DMS153 (cell line): ENCODE measurements around the gene THUMPD2.
"Not testable (repeated sequence)": the region's sequence is repeated elsewhere in the genome, so short reads cannot be mapped to it uniquely, and the experiment has no call there.

Source experiments
- DNase-seq: peaks from one replicate; lab custom pipeline; 2025; lab: John Stamatoyannopoulos, UW

Gene THUMPD2

GRCh38 chr2:39778775-39779340 is at the start of gene THUMPD2:
Gene THUMPD2, minus strand, starts transcription at chr2:39779258. Its CDS starts 19 bp downstream, at chr2:39779239.
- peak; percentile 60 for DNase-seq

GRCh38 chr2:39821871-39822270 is 42.8 kb upstream of the THUMPD2 start:
- DNase-seq, result no peak

DNA sequence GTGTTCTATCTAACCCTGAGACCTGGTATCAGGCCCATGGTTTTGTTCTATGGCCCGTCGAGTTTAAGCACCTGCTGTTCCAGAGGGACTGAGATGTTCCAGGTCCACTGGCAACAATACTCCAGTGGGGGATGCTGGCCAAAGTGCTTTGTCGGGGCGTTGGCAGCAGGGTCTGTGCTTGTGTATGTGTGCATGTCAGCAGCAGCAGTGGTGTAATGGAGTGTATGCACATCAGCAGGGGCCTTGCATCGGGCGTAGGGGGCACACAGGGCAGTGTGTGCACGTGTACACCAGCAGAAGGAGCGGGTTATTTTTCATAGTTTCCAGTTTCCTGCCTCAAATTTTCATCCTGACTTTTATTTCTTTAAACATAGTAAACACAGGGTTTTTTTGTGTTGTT is 37.8 kb upstream of the THUMPD2 start:
- DNase-seq, result no peak

- DNase-seq, result no peak
These were observed 37.4 kb upstream of the THUMPD2 start for GRCh38 chr2:39816428-39816827.

DNA sequence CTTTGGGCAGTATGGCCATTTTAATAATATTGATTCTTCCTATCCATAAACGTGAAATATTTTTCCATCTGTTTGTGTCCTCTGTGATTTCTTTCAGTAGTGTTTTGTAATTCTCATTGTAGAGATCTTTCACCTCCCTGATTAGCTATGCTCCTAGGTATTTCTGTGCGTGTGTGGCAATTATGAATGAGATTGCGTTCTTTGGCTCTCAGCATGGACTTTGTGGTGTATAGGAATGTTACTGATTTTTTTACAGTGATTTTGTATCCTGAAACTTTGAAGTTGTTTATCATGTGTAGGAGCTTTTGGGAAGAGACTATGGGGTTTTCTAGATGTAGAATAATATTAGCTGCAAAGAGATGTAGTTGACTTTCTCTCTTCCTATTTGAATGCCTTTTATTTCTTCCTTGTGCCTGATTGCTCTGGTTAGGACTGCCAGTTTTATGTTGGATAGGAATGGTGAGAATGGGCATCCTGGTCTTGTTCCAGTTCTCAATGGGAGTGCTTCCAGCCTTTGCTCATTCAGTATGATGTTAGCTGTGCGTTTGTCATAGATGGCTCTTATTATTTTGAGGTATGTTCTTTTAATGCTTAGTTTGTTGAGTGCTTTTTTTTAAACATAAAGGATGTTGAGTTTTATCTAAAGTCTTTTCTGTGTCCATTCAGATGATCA is 27.0 kb upstream of the THUMPD2 start:
- DNase-seq, result no peak

DNA sequence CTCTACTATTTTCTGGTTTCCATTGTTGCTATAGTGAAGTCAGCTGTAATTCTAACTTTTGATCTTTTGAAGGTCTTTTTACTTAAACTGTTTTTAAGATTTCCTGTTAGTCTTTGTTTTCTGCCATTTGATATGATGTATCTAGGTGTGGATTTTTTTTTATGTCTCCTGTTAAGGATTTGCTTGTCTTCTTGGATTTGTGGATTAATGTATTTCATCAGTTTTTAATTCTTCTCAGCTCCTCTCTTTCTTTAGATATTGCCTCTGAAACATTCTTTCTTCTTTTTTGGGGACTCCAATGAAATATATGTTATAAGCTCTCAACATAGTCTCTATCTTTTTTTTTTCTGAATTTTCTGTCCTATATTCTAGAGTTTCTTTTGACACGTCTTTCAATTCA is 24.8 kb upstream of the THUMPD2 start:
- DNase-seq, result no peak

DNA sequence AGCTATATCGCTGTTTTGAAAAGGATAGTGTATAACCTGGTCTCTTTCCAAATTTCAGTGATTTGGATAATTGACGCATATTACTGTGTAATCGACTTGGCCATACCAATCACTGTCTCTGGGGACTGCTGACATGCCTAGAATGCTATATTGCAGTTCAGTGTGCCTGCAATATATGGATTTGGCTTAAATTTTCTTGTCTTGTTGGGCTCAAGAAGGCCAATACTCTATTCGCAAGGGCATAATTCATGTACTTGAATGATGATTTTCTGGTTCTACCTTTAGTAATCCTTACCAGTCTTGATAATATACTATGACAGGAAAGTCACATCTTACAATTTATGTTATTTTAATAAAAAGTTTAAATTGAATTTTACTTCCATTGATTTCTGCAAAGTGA is 21.7 kb upstream of the THUMPD2 start:
- no peak for DNase-seq

DNA sequence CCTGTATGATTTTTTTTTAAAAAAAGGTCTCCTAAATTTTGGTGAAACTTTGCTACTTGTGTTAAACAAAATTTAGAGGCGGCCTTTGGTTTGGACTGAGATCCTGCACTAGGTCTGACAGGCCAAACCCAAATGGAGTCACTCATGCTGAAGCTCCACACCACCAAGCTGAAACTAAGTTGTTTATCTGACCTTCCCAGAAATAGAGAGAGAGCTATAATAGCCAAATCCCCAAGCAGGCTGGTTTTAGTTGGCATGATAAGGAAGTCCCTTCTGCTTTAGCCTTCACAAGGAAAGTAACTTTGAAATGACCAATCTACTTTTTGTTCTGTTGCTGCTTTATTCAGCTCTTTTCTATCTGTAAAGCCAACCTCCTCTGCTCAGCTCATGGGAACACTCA is 17.1 kb upstream of the THUMPD2 start:
- DNase-seq, result no peak

DNA sequence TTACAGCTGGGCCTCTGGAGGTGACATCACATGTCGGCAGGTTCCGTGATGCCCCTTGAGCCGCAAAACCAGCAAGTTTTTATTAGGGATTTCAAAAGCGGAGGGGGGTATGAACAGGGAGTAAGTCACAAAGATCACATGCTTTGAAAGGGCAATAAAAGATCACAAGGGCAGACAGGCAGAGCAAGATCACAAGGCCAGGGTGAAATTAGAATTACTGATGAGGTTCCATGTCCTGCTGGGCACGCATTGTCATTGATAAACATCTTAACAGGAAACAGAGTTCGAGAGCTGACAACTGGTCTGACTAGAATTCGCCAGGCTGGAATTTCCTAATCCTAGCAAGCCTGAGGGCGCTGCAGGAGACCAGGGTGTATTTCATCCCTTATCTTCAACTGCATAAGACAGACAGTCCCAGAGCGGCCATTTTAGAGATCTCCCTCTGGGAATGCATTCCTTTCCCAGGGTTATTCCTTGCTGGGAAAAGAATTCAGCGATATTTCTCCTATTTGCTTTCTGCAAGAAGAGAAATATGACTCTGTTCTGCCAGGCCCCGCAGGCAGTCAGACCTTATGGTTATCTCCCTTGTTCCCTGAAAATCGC is 11.3 kb upstream of the THUMPD2 start:
- DNase-seq, result not testable (repeated sequence)

- no peak for DNase-seq
These were observed 8.9 kb upstream of the THUMPD2 start for GRCh38 chr2:39787950-39788349.

DNA sequence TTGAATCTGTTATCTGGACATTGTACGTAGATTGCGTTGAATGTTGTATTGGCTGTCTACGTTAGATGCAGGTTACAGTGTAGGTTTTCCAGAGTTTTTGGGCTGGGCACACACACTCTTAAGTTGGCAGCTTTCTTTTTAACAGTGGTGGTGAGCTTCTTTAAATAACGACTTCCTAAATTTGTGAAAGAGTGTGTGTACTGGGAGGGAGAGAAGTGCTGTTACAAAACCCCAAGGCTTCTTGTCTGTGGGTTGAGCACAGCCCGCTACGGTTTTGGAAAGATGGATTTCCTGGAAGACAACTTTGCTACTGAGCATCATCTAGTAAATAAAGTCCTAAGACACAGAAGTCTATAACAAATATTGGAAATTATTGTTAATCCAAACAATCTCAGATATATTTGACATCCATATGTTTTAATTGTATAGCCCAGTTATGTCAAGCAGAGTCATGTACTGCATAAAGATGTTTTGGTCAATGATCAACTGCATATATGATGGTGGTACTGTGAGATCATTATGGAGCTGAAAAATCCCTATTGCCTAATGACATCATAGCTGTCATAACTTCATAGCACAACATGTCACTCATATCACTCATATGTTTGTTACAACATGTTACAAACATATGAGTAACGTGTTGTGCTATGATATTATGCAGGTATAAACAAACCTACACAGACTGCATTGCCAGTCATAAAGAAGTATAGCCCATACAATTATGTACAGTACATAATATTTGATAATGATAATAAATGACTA is 7.9 kb upstream of the THUMPD2 start:
- DNase-seq, result no peak

GRCh38 chr2:39782591-39782990 is 3.5 kb upstream of the THUMPD2 start:
- no peak for DNase-seq

GRCh38 chr2:39781697-39782096 is 2.6 kb upstream of the THUMPD2 start:
- no peak for DNase-seq

GRCh38 chr2:39780825-39781600 is 2.0 kb upstream of the THUMPD2 start:
- no peak for DNase-seq

GRCh38 chr2:39779927-39780326 is 869 bp upstream of the THUMPD2 start:
- DNase-seq, result no peak

DNA sequence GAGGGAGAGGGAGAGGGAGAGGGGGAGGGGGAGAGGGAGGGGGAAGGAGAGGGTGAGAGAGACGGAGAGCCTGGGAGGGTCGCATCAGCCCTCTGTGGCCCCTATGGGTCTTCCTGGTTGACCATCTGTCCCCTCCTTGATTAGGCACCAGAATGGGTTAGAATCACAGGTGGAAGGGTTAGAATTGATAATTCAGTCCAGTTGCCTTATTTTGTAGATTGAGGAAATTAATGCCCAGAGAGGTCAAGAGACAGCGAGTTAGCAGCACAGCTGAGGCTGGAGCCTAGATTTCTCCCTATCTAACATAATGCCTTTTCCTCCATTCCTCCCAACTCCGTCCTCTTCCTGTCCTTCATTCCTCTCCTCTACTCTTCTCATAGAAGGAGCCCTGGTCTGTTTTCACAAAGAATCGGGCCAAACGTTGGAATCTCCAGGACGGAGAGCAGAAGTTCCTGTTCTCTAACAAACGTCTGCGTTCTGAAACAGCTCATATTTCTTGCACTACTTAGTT is 338 bp upstream of the THUMPD2 start:
- DNase-seq, result no peak

- DNase-seq, result no peak
These were observed 825 bp downstream of the THUMPD2 start for GRCh38 chr2:39778233-39778632.

DNA sequence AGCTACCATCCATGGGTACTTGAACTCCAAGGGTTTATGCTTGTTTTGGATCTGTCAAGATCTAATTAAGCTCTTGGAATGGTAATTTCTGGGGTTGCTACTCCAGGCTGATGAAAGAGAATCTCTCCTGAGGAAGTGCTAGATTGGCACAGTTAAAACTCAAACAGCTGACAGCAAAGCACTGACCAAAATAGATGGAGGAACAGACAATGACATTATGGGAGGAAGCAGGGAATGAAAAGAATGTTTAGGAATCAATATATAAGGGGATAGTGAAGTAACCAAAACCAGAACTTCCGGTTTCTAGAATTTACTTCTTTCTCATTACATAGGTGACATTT is 6.3 kb downstream of the THUMPD2 start:
- no peak for DNase-seq

GRCh38 chr2:39772086-39772811 is 6.8 kb downstream of the THUMPD2 start:
- no peak for DNase-seq

DNA sequence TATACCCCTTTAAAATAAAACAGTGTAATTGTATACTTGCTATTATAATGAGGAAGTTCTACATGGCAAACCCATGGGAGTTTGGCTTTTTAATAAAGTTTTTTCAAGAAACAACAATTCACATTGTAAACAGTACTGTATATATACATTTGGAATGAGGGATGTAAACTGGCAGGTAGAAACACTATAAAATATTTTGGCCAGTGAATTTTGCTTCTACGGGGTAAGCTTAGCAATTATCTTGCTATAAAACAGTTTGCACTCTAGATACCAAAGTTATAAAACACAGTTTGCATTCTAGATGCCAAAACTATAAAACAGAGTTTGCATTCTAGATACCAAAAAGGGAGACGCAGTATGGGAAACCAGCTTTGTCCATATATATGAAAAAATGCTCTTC is 16.6 kb downstream of the THUMPD2 start:
- DNase-seq, result no peak

DNA sequence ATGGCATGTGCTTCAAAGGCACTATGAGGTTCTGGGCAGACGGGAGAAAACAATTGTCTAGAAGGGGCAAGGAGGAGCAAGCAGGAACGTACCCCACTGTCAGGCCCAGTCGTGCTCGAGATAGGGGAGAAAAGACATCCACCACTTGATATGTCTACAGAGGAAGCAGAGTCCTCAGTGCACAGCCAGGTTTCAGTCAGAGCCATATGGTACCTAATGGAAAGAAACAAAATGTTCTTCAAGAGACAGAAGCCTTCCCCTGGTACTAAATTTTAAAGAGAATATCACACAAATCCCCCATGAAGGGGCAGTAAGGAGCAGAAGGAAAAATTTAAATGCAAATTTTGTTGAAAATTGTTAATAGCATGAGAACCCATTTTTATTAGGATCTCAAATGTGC is 21.9 kb downstream of the THUMPD2 start:
- no peak for DNase-seq
